Naive thymus-derived CD8-positive, alpha-beta T cell (primary cell): ENCODE results near the gene LDLRAD4. TPM values are rescaled to one million over a fixed set of nuclear protein-coding genes. Genes with fewer than 3 reads are reported as not detected.

Experiments
- ATAC-seq, 2 donors: fragments of 150-1000 bp; cut with Tn5 transposase in 1 of 2; sonication (Bioruptor Pico), chemical (Tn5 transposase) in 1 of 2; 1 replicate in 1 of 2; 2 replicates in 1 of 2; pipeline ENCODE4 v1.10.0; 2021; ENCODE audit warnings: mild to moderate bottlenecking in 2 of 2, moderate library complexity in 2 of 2
- POLR2A ChIA-PET: fragments of 350-600 bp; sonication (Branson Sonifier 250); formaldehyde crosslinking; loops from one replicate; lab custom pipeline; 2021; ENCODE audit warnings: antibody characterized with exemption; lab: Charles Lee
- DNase-seq, 10 donors: peaks; one replicate each; pipeline versions ENCODE4 v3.0.0 to v3.0.0-alpha.2; 2020 to 2022
- H3K27ac Mint-ChIP-seq, 10 donors: one replicate each; pipeline ENCODE4 v1.8.0; 2020 to 2022; ENCODE audit warnings: mild to moderate bottlenecking in 10 of 10, mixed read lengths in 10 of 10, moderate library complexity in 4 of 10, inconsistent platforms in 1 of 10
- H3K27me3 Mint-ChIP-seq, 5 donors: one replicate each; pipeline ENCODE4 v1.8.0; 2021 to 2022; ENCODE audit warnings: mixed read lengths in 5 of 5
- H3K36me3 Mint-ChIP-seq, 3 donors: one replicate each; pipeline ENCODE4 v1.8.0; 2020 to 2022; ENCODE audit warnings: mixed read lengths in 3 of 3, mild to moderate bottlenecking in 2 of 3, inconsistent platforms in 1 of 3
- H3K4me1 Mint-ChIP-seq, 4 donors: one replicate each; pipeline ENCODE4 v1.8.0; 2021 to 2022; ENCODE audit warnings: mixed read lengths in 4 of 4
- H3K4me3 Mint-ChIP-seq, 10 donors: one replicate each; pipeline ENCODE4 v1.8.0; 2020 to 2022; ENCODE audit warnings: mild to moderate bottlenecking in 10 of 10, mixed read lengths in 10 of 10, moderate library complexity in 6 of 10, inconsistent platforms in 1 of 10
- H3K9me3 Mint-ChIP-seq, 9 donors: one replicate each; pipeline ENCODE4 v1.8.0; 2020 to 2022; ENCODE audit warnings: mixed read lengths in 9 of 9, mild to moderate bottlenecking in 3 of 9, inconsistent platforms in 1 of 9, moderate library complexity in 1 of 9
- polyA plus RNA-seq, 3 donors: library from polyadenylated mRNA; unstranded; fragments of 300-500 nt; fragmentation: Illumina TruSeq; gene quantifications; one replicate each; pipeline ENCODE4 v1.2.3, GENCODE V29; 2021
- total RNA-seq, 8 experiments: library from RNA in 2 of 8; stranded (reverse) in 2 of 8; gene quantifications; one replicate each; pipeline ENCODE4 v1.2.3 and lab custom pipeline; 2021 to 2026

Gene LDLRAD4
- total and polyA plus RNA-seq, 5 experiments from 2014 or later = 11.4 to 56.8 (median 17.6) TPM

DNA sequence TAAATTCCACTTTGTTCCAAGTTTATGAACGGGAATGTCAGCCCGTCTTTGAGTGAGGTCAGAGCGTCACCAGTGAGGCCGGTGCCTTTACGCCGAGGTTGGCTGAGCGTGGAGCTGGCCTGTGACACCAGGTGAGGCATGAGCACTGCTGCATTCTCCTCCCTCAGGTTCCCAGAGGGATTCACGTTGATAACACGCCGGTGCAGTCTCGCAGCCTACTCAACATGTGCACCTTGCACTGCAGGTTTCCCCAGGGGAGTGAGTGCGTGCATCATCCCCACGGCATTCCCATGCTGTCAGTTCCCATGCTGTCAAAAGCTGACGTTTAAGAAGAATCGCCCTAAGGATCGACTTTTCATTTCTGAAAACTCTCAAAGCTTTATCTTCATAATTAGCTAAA is 213.3 kb downstream of the LDLRAD4 start:
- POLR2A ChIA-PET = no interaction called here
- H3K27ac Mint-ChIP-seq = peak overlapping the region in 1 of 10 donors; percentile 47
- H3K4me3 Mint-ChIP-seq = no peak overlapping the region
- no peaks in the 10 kb centered on the region for H3K27me3 Mint-ChIP-seq
- DNase-seq (no peak), ATAC-seq (no peak)
- H3K36me3 Mint-ChIP-seq = peaks cover 0 to 4% (median 0%) of the 10 kb centered on the region in 3 donors
- H3K9me3 Mint-ChIP-seq = no peaks in the 10 kb centered on the region
- peaks cover 16 to 28% (median 24%) of the 10 kb centered on the region in 4 donors for H3K4me1 Mint-ChIP-seq

DNA sequence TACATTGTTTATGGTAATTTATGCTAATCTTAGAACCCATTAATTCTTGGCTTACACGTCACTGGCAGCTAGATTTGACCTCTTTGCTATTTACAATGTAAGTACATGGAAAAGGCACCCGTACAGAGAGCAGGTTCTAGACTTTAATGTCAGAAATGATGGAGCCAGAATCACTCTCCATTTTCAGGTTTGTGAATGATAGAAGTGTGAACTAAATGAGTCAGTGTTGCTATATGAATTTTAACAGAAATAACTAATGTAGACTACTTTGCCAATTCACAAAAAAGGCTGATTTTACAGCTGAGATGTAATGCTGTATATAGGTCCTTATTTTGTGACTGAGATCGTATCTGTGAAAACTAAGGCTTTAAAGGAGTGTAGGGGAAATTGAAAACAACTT is 214.6 kb downstream of the LDLRAD4 start:
- peaks cover 0 to 4% (median 0%) of the 10 kb centered on the region in 3 donors for H3K36me3 Mint-ChIP-seq
- H3K9me3 Mint-ChIP-seq = no peaks in the 10 kb centered on the region
- peak overlapping the region in 3 of 10 donors; percentile 28 to 71 (median 57) for H3K27ac Mint-ChIP-seq
- no peaks in the 10 kb centered on the region for H3K27me3 Mint-ChIP-seq
- peaks cover 28 to 35% (median 33%) of the 10 kb centered on the region in 4 donors for H3K4me1 Mint-ChIP-seq
- POLR2A ChIA-PET = no interaction called here
- ATAC-seq = no peak
- H3K4me3 Mint-ChIP-seq = no peak overlapping the region
- DNase-seq = no peak

DNA sequence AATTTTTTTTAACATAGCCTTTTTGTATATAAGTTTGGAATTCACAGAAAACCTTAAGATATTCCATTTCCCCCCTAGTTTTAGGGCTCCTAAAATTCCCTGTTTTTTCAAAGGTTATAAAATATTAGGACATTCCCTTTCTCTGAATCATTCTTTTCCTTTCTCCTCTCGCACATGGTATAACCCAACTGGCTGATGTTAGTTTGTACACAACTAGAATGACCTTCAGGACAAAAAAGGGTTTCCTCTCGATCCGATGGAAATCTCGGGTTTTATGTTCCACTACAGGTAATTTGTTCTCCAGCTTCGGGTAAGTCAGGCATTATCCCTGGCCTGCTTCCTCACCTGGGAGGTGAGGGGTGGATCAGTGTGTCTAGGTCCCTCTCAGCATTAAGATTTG is 215.1 kb downstream of the LDLRAD4 start:
- peaks cover 34 to 38% (median 35%) of the 10 kb centered on the region in 4 donors for H3K4me1 Mint-ChIP-seq
- no peaks in the 10 kb centered on the region for H3K27me3 Mint-ChIP-seq
- H3K4me3 Mint-ChIP-seq = no peak overlapping the region
- ATAC-seq = no peak
- peak overlapping the region in 1 of 10 donors; percentile 65 for H3K27ac Mint-ChIP-seq
- no peak for DNase-seq
- peaks cover 0 to 4% (median 0%) of the 10 kb centered on the region in 3 donors for H3K36me3 Mint-ChIP-seq
- no peaks in the 10 kb centered on the region for H3K9me3 Mint-ChIP-seq
- POLR2A ChIA-PET = interaction anchor here (0.7 kb wide), 1 partner anchor 82 kb away, joined by 6 read pairs; no protein-coding TSS in a partner anchor

DNA sequence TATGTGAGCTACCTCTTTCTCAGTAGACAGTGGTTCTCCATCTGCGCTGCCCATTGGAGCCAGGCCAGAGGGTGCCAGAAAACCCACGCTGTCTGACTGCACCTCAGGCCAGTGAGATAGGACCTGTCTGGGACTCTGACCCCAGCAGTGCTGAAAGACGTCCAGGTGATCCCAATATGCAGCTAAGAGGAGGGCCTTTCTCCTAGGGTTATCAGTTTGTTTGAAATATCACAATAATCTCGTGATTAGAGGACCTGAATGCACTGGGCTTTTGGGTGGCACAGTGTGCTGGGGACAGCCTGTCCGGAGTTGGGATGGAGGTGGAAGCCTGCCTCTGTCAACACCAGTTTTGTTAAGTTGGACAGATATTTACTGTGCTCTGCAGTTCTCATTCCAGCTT is 216.3 kb downstream of the LDLRAD4 start:
- Mint-ChIP-seq H3K36me3 (peaks cover 0 to 3% (median 0%) of the 10 kb centered on the region in 3 donors), H3K4me3 (no peak overlapping the region), H3K4me1 (peaks cover 36 to 48% (median 44%) of the 10 kb centered on the region in 4 donors), H3K27me3 (no peaks in the 10 kb centered on the region), H3K27ac (no peak overlapping the region), H3K9me3 (no peaks in the 10 kb centered on the region)
- DNase-seq = no peak
- POLR2A ChIA-PET = interaction anchor here (0.6 to 1.3 kb wide), 2 partner anchors 30 to 111 kb away, joined by 3 to 4 read pairs; no protein-coding TSS in a partner anchor
- ATAC-seq = no peak

DNA sequence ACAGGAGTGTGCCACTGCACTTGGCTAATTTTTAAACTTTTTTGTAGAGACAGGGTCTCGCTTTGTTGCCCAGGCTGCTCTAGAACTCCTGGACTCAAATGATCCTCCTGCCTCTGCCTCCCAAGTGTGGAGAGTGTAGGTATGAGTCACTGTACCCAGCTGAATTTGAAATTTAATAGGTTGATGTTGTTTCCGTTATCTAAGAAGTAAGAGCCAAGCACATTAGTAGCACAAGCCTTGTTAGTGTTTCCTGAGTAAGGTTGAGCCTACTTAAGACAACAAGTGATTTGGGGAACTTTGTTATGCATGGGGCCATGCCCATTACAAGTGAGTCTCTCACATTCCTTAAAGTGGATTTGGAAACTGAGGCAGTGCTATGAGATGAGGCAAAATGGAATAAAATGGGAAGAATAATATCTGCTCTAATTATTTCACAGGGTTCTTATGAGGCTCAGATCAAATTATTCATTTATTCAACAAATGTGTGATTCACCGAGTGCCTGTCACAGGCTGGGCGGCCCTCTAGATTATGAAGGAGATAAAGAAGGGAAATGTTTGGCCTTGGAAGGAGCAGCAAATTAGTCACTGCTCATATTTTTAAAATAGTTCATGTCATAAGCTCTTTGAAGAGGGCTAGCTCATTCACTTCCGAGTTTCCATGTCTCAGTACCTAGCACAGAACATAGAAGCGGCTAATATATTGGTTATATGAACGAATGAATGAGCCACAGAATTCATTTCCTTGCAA is 217.2 kb downstream of the LDLRAD4 start:
- H3K4me1 Mint-ChIP-seq = peaks cover 40 to 48% (median 45%) of the 10 kb centered on the region in 4 donors
- peak overlapping the region in 8 of 10 donors; percentile 26 to 86 (median 72) for H3K4me3 Mint-ChIP-seq
- no peaks in the 10 kb centered on the region for H3K27me3 Mint-ChIP-seq
- DNase-seq (no peak), ATAC-seq (no peak)
- peaks cover 0 to 2% (median 0%) of the 10 kb centered on the region in 3 donors for H3K36me3 Mint-ChIP-seq
- POLR2A ChIA-PET = interaction anchor here (1.3 kb wide), 1 partner anchor 29 kb away, joined by 3 read pairs; no protein-coding TSS in a partner anchor
- no peaks in the 10 kb centered on the region for H3K9me3 Mint-ChIP-seq
- peak overlapping the region in 9 of 10 donors; percentile 53 to 99 (median 89) for H3K27ac Mint-ChIP-seq

DNA sequence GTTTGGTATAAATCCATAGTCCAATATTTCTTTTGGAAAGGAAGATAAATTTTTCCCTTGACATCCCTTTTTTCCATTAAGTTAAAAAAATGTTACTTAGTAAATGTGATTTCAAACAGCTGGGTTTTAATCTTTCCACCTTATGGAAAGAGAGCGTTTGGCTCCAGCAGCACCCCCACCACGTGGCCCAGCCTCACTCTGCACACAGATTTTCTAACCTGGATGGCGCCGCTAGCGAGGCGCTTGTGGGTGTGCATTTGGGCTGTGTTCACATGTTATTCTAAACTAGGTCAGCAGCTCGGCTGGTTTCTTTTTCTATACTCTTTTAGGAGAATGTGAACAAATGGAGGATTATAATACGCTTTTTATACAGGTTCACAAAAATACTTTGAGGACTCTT is 218.0 kb downstream of the LDLRAD4 start:
- Mint-ChIP-seq H3K27me3 (no peaks in the 10 kb centered on the region), H3K27ac (peak overlapping the region; percentile 87 to 99 (median 93)), H3K4me1 (peaks cover 40 to 52% (median 45%) of the 10 kb centered on the region in 4 donors), H3K9me3 (no peaks in the 10 kb centered on the region), H3K36me3 (peaks cover 0 to 2% (median 0%) of the 10 kb centered on the region in 3 donors), H3K4me3 (peak overlapping the region; percentile 53 to 87 (median 80))
- ATAC-seq = peak; percentile 48 to 63
- POLR2A ChIA-PET = no interaction called here
- DNase-seq = peak in 9 of 10 donors; percentile 11 to 59 (median 30)

DNA sequence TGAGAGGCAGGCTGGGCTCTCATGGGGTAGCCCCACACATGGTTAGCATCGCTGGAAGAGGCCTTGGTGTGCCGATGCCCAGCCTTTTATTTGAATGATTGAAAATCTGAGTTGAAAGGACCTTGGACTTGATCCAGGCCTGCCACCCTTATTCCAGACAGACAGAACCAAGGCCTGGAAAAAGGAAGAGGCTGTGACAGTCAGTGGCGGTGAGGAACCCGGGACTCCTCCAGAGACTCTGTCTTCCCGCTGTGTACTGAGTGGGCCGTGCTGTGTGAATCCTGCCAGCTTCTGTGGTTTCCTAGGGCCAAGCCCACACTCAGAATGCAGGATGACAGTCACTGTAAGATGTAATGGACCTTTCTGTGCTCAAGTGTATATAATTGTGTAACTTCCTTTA is 218.5 kb downstream of the LDLRAD4 start:
- peak overlapping the region; percentile 67 to 87 (median 80) for H3K4me3 Mint-ChIP-seq

DNA sequence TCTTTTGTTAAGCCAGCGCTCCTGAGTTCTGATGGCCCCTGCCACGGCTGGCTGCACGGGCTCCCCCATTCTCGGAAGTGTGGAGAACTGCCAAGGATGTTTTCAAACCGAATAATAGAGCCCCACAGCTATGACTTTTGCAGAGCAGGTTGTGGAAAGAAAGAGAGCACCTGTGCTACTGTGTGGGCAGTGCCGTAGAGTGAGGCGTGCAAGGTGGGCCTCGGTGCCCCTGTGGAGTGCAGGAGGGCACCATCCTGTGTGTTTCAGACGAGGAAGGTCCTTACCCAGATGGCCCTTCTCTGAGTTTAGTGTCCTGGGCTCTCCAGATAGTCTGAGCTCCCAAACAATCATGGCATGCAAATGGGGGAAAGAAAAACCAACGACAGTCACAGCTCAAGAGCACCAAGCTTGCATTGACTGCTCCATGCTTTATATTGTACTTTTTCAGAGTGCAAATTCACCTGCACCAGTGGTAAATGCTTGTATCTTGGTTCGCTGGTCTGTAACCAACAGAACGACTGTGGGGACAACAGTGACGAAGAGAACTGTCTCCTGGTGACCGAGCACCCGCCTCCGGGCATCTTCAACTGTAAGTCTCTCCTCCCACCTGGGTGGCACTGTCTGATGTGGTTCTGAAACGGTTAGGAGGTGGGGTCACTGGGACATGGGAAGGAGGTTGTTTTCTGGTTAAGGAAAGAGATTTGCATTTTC is 219.4 kb downstream of the LDLRAD4 start:
- H3K4me1 Mint-ChIP-seq = peaks cover 42 to 57% (median 48%) of the 10 kb centered on the region in 4 donors
- ATAC-seq (peak; percentile 79 to 89), DNase-seq (peak in 8 of 10 donors; percentile 26 to 77 (median 64))
- POLR2A ChIA-PET = interaction anchor here (1.0 to 1.5 kb wide), 2 partner anchors 26 to 27 kb away, joined by 4 to 5 read pairs; no protein-coding TSS in a partner anchor
- H3K27ac Mint-ChIP-seq = peak overlapping the region; percentile 87 to 99 (median 93)
- peak overlapping the region; percentile 67 to 87 (median 81) for H3K4me3 Mint-ChIP-seq
- H3K27me3 Mint-ChIP-seq = no peaks in the 10 kb centered on the region
- no peaks in the 10 kb centered on the region for H3K9me3 Mint-ChIP-seq
- peaks cover 0 to 2% (median 0%) of the 10 kb centered on the region in 3 donors for H3K36me3 Mint-ChIP-seq

More for the DNA sequence above, 218.5 kb downstream of the LDLRAD4 start:
- POLR2A ChIA-PET = interaction anchor here (1.0 kb wide), 1 partner anchor 28 kb away, joined by 4 read pairs; no protein-coding TSS in a partner anchor
- H3K27me3 Mint-ChIP-seq = no peaks in the 10 kb centered on the region
- peaks cover 0 to 2% (median 0%) of the 10 kb centered on the region in 3 donors for H3K36me3 Mint-ChIP-seq
- H3K27ac Mint-ChIP-seq = peak overlapping the region; percentile 87 to 99 (median 93)
- DNase-seq = peak in 1 of 10 donors; percentile 13
- no peaks in the 10 kb centered on the region for H3K9me3 Mint-ChIP-seq
- H3K4me1 Mint-ChIP-seq = peaks cover 40 to 52% (median 45%) of the 10 kb centered on the region in 4 donors
- ATAC-seq = peak; percentile 22 to 27

DNA sequence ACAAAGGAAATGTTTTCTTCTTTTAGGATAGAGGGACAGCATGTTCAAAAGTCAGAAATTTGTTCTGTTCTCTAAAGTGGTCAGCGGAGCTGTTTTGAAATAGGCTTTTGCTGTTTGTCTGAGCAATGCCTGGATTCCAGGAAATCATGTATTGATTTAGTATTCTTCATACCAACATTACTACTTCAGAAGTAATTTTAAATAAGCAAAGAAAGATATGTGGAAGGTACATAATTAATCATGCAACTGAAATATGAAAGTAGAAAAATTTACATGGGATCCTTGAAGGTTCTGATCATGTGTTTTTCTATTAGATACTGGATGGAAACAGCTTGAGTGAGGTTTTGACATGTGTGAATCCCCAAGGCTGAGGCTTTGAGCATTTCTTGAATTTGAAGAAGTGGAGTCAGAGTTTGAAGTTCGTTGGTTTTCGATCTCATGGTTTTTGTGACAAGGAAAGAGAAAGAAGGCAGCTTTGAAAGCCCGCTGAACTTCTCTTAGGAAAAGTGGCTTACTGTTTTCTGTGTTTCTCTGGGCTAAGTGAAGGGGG is 220.0 kb downstream of the LDLRAD4 start:
- H3K36me3 Mint-ChIP-seq = peaks cover 0 to 2% (median 0%) of the 10 kb centered on the region in 3 donors

DNA sequence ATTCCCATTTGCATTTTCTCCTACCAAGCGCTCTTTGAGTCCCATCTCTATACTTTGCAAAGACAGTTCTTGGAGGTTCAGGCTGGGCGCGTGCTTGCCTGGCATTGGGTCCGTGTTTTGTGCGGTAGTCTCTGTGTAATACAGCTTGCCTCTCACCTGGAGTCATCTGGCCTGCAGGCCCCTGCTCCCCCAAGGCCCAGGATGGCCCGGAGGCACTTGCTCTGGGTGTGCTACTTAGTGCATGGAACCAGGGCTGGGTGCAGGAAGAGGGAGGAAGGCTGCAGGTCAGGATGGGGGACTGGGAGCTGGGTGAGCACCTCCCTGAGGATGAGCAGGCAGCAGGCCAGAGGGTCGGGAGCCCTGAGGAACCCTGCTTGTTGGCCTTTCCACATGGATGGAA is 220.9 kb downstream of the LDLRAD4 start:
- POLR2A ChIA-PET = interaction anchor here (0.9 kb wide), 1 partner anchor 10 kb away, joined by 3 read pairs; no protein-coding TSS in a partner anchor
- Mint-ChIP-seq H3K4me3 (peak overlapping the region in 4 of 10 donors; percentile 44 to 86 (median 58)), H3K4me1 (peaks cover 49 to 65% (median 55%) of the 10 kb centered on the region in 4 donors), H3K36me3 (peaks cover 0 to 2% (median 0%) of the 10 kb centered on the region in 3 donors), H3K27ac (peak overlapping the region in 8 of 10 donors; percentile 67 to 99 (median 77)), H3K27me3 (no peaks in the 10 kb centered on the region), H3K9me3 (no peaks in the 10 kb centered on the region)
- ATAC-seq (no peak), DNase-seq (no peak)

More for the DNA sequence above, 220.0 kb downstream of the LDLRAD4 start:
- peak overlapping the region; percentile 67 to 87 (median 81) for H3K4me3 Mint-ChIP-seq
- DNase-seq (no peak), ATAC-seq (peak in 1 of 2 donors; percentile 10)
- H3K27ac Mint-ChIP-seq = peak overlapping the region; percentile 87 to 99 (median 93)
- H3K27me3 Mint-ChIP-seq = no peaks in the 10 kb centered on the region
- POLR2A ChIA-PET = interaction anchor here (1.5 kb wide), 1 partner anchor 25 kb away, joined by 5 read pairs; no protein-coding TSS in a partner anchor
- H3K4me1 Mint-ChIP-seq = peaks cover 47 to 62% (median 54%) of the 10 kb centered on the region in 4 donors
- H3K9me3 Mint-ChIP-seq = no peaks in the 10 kb centered on the region

DNA sequence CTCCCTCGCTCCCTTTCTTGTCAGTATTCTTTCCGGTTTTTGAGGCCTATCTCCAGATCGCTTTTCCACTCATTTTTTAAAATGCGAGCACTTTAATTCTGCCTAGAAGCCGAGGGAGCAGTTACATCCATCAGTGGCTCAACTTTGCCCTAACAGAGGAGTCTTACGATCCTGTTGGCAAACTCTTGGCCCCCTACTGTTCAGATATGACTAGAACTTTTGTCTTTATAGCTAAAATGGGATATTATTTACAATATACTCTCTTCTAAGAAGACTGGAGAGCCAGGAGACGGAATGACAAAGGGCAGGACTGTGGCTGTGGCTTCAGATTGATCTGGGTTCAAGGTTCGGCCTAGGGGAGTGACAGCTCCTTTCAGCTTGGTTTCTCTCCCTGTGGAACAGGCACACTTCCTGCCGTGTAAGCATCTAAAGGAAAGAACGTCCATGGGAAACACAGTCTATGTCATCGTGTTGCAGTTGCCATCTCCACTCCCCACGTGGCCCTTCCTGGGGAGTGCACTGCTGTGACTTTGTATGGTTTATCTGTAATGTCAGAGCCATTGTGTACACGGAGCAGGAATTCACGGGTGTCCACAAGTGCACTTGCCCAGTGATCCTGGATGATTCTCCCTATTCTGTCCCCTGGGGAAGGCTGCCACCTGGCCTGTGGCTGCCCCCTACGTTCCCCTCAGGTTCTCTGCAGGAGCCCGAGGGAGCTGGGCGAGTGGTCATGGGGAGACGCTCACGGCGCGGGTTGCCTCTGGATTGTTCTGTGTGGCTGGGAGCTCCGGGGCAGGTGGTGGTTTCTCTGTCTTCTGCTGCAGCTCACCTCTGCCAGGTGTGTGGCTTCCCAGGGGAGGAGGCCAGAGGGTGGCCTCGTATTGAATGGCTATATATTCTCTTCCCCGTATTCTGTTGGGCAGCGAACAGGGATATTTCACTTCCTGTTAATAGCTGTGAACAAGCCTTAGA is 222.0 kb downstream of the LDLRAD4 start:
- peaks cover 0 to 2% (median 0%) of the 10 kb centered on the region in 3 donors for H3K36me3 Mint-ChIP-seq
- H3K27ac Mint-ChIP-seq = peak overlapping the region in 7 of 10 donors; percentile 33 to 89 (median 63)
- H3K4me1 Mint-ChIP-seq = peaks cover 47 to 63% (median 53%) of the 10 kb centered on the region in 4 donors
- peak overlapping the region in 2 of 10 donors; percentile 19 to 44 for H3K4me3 Mint-ChIP-seq
- H3K9me3 Mint-ChIP-seq = no peaks in the 10 kb centered on the region
- DNase-seq (no peak), ATAC-seq (no peak)
- POLR2A ChIA-PET = interaction anchor here (0.9 kb wide), 1 partner anchor 11 kb away, joined by 3 read pairs; no protein-coding TSS in a partner anchor
- H3K27me3 Mint-ChIP-seq = no peaks in the 10 kb centered on the region
